Activated CD8-positive, alpha-beta T cell treated with anti-CD3 and anti-CD28 coated beads for 36 hours (primary cell): ENCODE measurements around the gene C8G. TPM values are rescaled to one million over a fixed set of nuclear protein-coding genes. Genes with fewer than 3 reads are reported as not detected.

Source experiments
- ATAC-seq: fragments of 200-7000 bp; cut with Tn5 transposase; one replicate; pipeline ENCODE4 v1.10.0; 2021; ENCODE audit warnings: mild to moderate bottlenecking, moderate library complexity
- CTCF ChIA-PET: fragments of 350-600 bp; sonication (Branson Sonifier 250); formaldehyde crosslinking; loops from one replicate; lab custom pipeline; 2021; ENCODE audit warnings: antibody characterized with exemption; lab: Charles Lee
- POLR2A ChIA-PET: fragments of 350-600 bp; sonication (Branson Sonifier 250); formaldehyde crosslinking; loops from one replicate; lab custom pipeline; 2021; ENCODE audit warnings: antibody characterized with exemption; lab: Charles Lee
- DNase-seq: peaks from one replicate; pipeline ENCODE4 v3.0.0-alpha.2; 2020
- H3K27ac Mint-ChIP-seq: one replicate; pipeline ENCODE4 v1.8.0; 2021; ENCODE audit warnings: mild to moderate bottlenecking, mixed read lengths
- H3K27me3 Mint-ChIP-seq: one replicate; pipeline ENCODE4 v1.8.0; 2021; ENCODE audit warnings: mixed read lengths
- H3K36me3 Mint-ChIP-seq: one replicate; pipeline ENCODE4 v1.8.0; 2021; ENCODE audit warnings: low read depth, mixed read lengths
- H3K4me1 Mint-ChIP-seq: one replicate; pipeline ENCODE4 v1.8.0; 2021; ENCODE audit warnings: low read depth, mixed read lengths
- H3K4me3 Mint-ChIP-seq: one replicate; pipeline ENCODE4 v1.8.0; 2021; ENCODE audit warnings: mild to moderate bottlenecking, moderate library complexity, mixed read lengths
- H3K9me3 Mint-ChIP-seq: one replicate; pipeline ENCODE4 v1.8.0; 2021; ENCODE audit warnings: mixed read lengths
- CTCF ChIP-seq: fragments of 200-600 bp; IDR thresholded peaks from one replicate; pipeline ENCODE4 v1.8.0; 2022; ENCODE audit warnings: antibody characterized with exemption, mild to moderate bottlenecking
- intact Hi-C: fragments of 100-400 bp; cut with micrococcal nuclease; formaldehyde crosslinking; loops from one replicate; pipeline ENCODE4 v1.10.0; 2022
- total RNA-seq, 2 experiments: library from RNA; stranded (reverse); gene quantifications; one replicate each; pipeline ENCODE4 v1.2.3, GENCODE V29; 2021

C8G gene
- total RNA-seq, 2 experiments from 2014 or later = 0.83 TPM; not detected in 1

GRCh38 chr9:136973618-136974617 is 28.9 kb downstream of the C8G start:
- ChIA-PET POLR2A (interaction anchor here (1.0 to 2.5 kb wide), 2 partner anchors 8 to 72 kb away, joined by 3 to 10 read pairs; no protein-coding TSS in a partner anchor), CTCF (interaction anchor here (1.1 to 4.5 kb wide), 4 partner anchors 56 to 93 kb away, joined by 5 to 24 read pairs (median 15); no protein-coding TSS in a partner anchor)
- no peak overlapping the region for H3K4me3 Mint-ChIP-seq
- no peaks in the 10 kb centered on the region for H3K36me3 Mint-ChIP-seq
- DNase-seq = no peak
- no peak for ATAC-seq
- no peak for TF ChIP-seq CTCF
- no peaks in the 10 kb centered on the region for H3K27me3 Mint-ChIP-seq
- H3K4me1 Mint-ChIP-seq = peaks cover 20% of the 10 kb centered on the region
- no peak overlapping the region for H3K27ac Mint-ChIP-seq
- intact Hi-C loops = no loop called here
- no peaks in the 10 kb centered on the region for H3K9me3 Mint-ChIP-seq

GRCh38 chr9:136974817-136975535 is 29.9 kb downstream of the C8G start:
- no peaks in the 10 kb centered on the region for H3K36me3 Mint-ChIP-seq

GRCh38 chr9:136975644-136976043 is 30.6 kb downstream of the C8G start:
- H3K27ac Mint-ChIP-seq = no peak overlapping the region
- POLR2A ChIA-PET = interaction anchor here (0.6 to 2.5 kb wide), 2 partner anchors 10 to 103 kb away, joined by 4 to 10 read pairs; no protein-coding TSS in a partner anchor
- intact Hi-C loops = no loop called here

More at GRCh38 chr9:136974817-136975535, 29.9 kb downstream of the C8G start:
- no peak for DNase-seq
- peaks cover 20% of the 10 kb centered on the region for H3K4me1 Mint-ChIP-seq
- H3K27me3 Mint-ChIP-seq = no peaks in the 10 kb centered on the region
- TF ChIP-seq CTCF = no peak
- no peak overlapping the region for H3K4me3 Mint-ChIP-seq
- CTCF ChIA-PET = interaction anchor here (1.0 to 4.5 kb wide), 11 partner anchors 12 to 92 kb away, joined by 3 to 24 read pairs (median 5); no protein-coding TSS in a partner anchor
- no peaks in the 10 kb centered on the region for H3K9me3 Mint-ChIP-seq
- no peak overlapping the region for H3K27ac Mint-ChIP-seq
- intact Hi-C loops = no loop called here
- ATAC-seq = no peak
- POLR2A ChIA-PET = interaction anchor here (0.6 to 2.5 kb wide), 2 partner anchors 9 to 102 kb away, joined by 4 to 10 read pairs; no protein-coding TSS in a partner anchor

GRCh38 chr9:136977223-136977622 is 32.2 kb downstream of the C8G start, which contains the start of gene PTGDS:
Gene PTGDS (plus strand): TSS chr9:136977504. CDS start chr9:136977579, 75 bp downstream.
- no peak for TF ChIP-seq CTCF
- H3K9me3 Mint-ChIP-seq = no peaks in the 10 kb centered on the region
- H3K4me3 Mint-ChIP-seq = no peak within 1 kb of the TSS
- no peaks in the 10 kb centered on the region for H3K36me3 Mint-ChIP-seq
- POLR2A ChIA-PET = interaction anchor here (1.2 to 1.3 kb wide), 2 partner anchors 14 to 47 kb away, joined by 3 to 5 read pairs; no protein-coding TSS in a partner anchor
- DNase-seq = no peak
- intact Hi-C loops = no loop called here
- CTCF ChIA-PET = interaction anchor here (1.8 to 4.5 kb wide), 2 partner anchors 12 to 58 kb away, joined by 7 to 24 read pairs; no protein-coding TSS in a partner anchor
- ATAC-seq = no peak
- no peak within 1 kb of the TSS for H3K27ac Mint-ChIP-seq
- H3K4me1 Mint-ChIP-seq = peaks cover 20% of the 10 kb centered on the region
- H3K27me3 Mint-ChIP-seq = no peaks in the 10 kb centered on the region

More at GRCh38 chr9:136975644-136976043, 30.6 kb downstream of the C8G start:
- Mint-ChIP-seq H3K36me3 (no peaks in the 10 kb centered on the region), H3K4me3 (no peak overlapping the region), H3K27me3 (no peaks in the 10 kb centered on the region), H3K9me3 (no peaks in the 10 kb centered on the region), H3K4me1 (peaks cover 20% of the 10 kb centered on the region)
- peak; percentile 38 for TF ChIP-seq CTCF
- CTCF ChIA-PET = interaction anchor here (1.0 to 4.5 kb wide), 13 partner anchors 10 to 92 kb away, joined by 3 to 24 read pairs (median 5); no protein-coding TSS in a partner anchor
- peak; percentile 66 for DNase-seq
- peak; percentile 26 for ATAC-seq
